Ascending aorta (tissue), 2 donors: ENCODE results near the gene ACTR8. TPM values are rescaled to one million over a fixed set of nuclear protein-coding genes. Genes with fewer than 3 reads are reported as not detected.

Experiments
- DNase-seq, 2 donors: peaks; one replicate each; pipeline ENCODE4 v3.0.0-alpha.2; 2019; ENCODE audit warnings: low spot score in 2 of 2
- H3K27ac ChIP-seq, 2 donors: fragments of 200-600 bp; sonication (generic); one replicate each; pipeline ENCODE4 v1.5.1; 2016 to 2017; ENCODE audit warnings: mild to moderate bottlenecking in 1 of 2
- H3K27me3 ChIP-seq: fragments of 200-600 bp; sonication (generic); one replicate; pipeline ENCODE4 v1.5.1; 2017
- H3K36me3 ChIP-seq, 2 donors: fragments of 200-600 bp; sonication (generic); one replicate each; pipeline ENCODE4 v1.5.1; 2016
- H3K4me1 ChIP-seq, 2 donors: fragments of 200-600 bp; sonication (generic); one replicate each; pipeline ENCODE4 v1.5.1; 2016 to 2017; ENCODE audit warnings: mild to moderate bottlenecking in 1 of 2
- H3K4me3 ChIP-seq, 2 donors: fragments of 200-600 bp; sonication (generic); one replicate each; pipeline ENCODE4 v1.5.1; 2016 to 2017; ENCODE audit warnings: mild to moderate bottlenecking in 1 of 2
- H3K9me3 ChIP-seq, 2 donors: fragments of 200-600 bp; sonication (generic); one replicate each; pipeline ENCODE4 v1.5.1; 2016
- intact Hi-C: fragments of 100-400 bp; cut with DNase I; formaldehyde crosslinking; loops from one replicate; pipeline ENCODE4 v1.15.1; 2023
- total RNA-seq: library from RNA; depleted of rRNA; stranded (reverse); fragments of >200 nt; gene quantifications from one replicate; pipeline ENCODE4 v1.1.0, GENCODE V29; 2016
- TF ChIP-seq, protein P1 (sequence below), 3 experiments: fragments of 200-600 bp in 2 of 3; fragments of 450-650 bp in 1 of 3; sonication (generic) in 2 of 3; IDR thresholded peaks; one replicate each; pipeline ENCODE4 v1.5.1; 2016 to 2019; ENCODE audit warnings: antibody characterized with exemption in 3 of 3, mild to moderate bottlenecking in 1 of 3, moderate library complexity in 1 of 3

ACTR8 gene
- total RNA-seq, 1 donor from 2014 or later = 16.6 TPM

DNA sequence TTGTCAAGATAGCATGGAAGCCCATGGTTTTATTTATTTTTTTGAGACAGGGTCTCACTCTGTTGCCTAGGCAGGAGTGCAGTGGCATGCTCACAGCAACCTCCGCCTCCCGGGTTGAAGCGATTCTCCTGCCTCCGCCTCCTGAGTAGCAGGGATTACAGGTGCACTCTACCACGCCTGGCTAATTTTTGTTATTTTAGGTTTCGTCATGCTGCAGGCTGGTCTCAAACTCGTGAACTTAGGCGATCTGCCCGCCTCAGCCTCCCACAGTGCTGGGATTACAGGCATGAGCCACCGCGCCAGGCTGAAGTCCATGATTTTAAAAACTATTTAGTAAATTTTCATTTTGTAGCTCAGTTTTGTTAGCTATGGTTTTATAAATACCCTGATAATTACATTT, 2.7 kb upstream of the ACTR8 start:
- intact Hi-C loops = loop anchor here (10.0 kb wide), 1 partner anchor 1180 kb away; the partner anchor contains the start of genes GLT8D1 and SPCS1
- TF ChIP-seq, protein P1, sequence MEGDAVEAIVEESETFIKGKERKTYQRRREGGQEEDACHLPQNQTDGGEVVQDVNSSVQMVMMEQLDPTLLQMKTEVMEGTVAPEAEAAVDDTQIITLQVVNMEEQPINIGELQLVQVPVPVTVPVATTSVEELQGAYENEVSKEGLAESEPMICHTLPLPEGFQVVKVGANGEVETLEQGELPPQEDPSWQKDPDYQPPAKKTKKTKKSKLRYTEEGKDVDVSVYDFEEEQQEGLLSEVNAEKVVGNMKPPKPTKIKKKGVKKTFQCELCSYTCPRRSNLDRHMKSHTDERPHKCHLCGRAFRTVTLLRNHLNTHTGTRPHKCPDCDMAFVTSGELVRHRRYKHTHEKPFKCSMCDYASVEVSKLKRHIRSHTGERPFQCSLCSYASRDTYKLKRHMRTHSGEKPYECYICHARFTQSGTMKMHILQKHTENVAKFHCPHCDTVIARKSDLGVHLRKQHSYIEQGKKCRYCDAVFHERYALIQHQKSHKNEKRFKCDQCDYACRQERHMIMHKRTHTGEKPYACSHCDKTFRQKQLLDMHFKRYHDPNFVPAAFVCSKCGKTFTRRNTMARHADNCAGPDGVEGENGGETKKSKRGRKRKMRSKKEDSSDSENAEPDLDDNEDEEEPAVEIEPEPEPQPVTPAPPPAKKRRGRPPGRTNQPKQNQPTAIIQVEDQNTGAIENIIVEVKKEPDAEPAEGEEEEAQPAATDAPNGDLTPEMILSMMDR (IDR thresholded peaks at IDR 0.05) = no peak
- H3K9me3 ChIP-seq = no peaks in the 10 kb centered on the region

DNA sequence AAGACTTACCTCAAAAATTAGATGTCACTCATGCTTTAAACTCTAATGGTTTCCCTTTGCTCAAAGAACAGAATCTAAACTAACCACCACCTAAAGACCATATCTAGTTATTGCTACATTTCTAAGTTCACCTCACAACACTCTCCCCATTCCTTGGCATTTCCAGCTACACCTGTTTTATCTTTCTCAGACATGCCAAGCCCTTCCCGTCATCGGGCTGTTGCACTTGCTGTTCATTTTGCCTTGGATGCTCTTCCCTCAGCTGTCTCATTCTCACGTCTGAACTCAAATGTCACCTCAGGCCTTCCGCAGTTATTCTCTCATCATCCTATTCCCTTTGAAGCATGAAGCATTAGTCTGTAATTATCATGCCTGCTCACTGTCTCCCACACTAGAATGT, 1.1 kb upstream of the ACTR8 start:
- Histone ChIP-seq H3K27me3 (no peaks in the 10 kb centered on the region), H3K4me3 (no peak overlapping the region), H3K36me3 (peaks cover 24 to 42% of the 10 kb centered on the region in 2 donors), H3K27ac (no peak overlapping the region), H3K4me1 (peaks cover 6 to 8% of the 10 kb centered on the region in 2 donors), H3K9me3 (no peaks in the 10 kb centered on the region)
- intact Hi-C loops = loop anchor here (10.0 kb wide), 1 partner anchor 1178 kb away; the partner anchor contains the start of genes GLT8D1 and SPCS1
- DNase-seq = no peak
- TF ChIP-seq, protein P1 (IDR thresholded peaks at IDR 0.05) = no peak

More for the DNA sequence above, 2.7 kb upstream of the ACTR8 start:
- Histone ChIP-seq H3K27me3 (no peaks in the 10 kb centered on the region), H3K36me3 (peaks cover 17 to 27% of the 10 kb centered on the region in 2 donors), H3K4me1 (peaks cover 6 to 8% of the 10 kb centered on the region in 2 donors), H3K27ac (no peak overlapping the region), H3K4me3 (no peak overlapping the region)
- DNase-seq = no peak

DNA sequence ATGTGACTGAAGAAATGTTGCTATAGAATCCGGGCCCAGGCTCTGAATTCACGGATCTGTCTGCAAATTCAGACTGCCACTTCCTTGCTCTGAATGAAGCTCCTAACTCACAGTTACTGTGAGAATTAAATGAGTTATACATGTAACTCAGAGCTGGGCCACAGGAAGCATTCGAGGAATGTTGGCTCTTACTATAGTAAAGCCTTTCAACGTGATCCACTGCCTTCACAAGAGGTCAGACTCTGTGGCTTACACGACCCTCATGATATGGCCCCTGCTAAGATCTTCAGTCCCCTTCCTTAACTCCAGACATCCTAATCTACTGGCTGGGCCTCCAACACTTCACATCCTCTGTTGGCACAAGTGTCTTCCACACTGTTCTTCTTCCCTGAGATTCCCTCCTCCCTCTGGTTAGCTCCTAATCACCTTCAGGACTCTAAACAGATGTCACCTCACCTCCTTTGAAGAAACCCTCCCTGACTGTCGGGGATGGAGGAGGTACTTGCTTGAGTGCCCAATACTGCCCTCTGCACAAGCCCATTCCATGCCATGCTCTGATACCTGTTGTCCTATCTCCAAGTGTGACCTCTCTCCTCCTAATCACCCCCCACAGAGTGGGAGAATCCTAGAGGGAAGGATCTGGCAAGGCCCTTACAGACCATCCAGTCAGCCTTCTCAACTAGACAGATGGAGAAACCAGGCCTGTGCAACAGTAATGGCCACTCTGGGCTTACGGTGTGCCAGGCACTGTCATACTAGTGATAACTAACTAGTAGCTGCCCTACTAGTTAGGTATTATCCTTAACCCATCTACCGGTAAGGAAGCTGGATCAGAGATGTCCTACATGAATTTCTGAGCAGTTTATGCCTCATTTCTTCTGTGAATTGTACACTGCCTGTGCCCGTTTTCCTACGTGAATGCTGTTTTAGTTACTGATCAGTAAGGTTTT, 1.3 kb downstream of the ACTR8 start:
- TF ChIP-seq, protein P1 (IDR thresholded peaks at IDR 0.05) = no peak
- Histone ChIP-seq H3K36me3 (peaks cover 47 to 56% of the 10 kb centered on the region in 2 donors), H3K4me3 (peak overlapping the region; percentile 73 to 90), H3K4me1 (peaks cover 6 to 8% of the 10 kb centered on the region in 2 donors), H3K27me3 (no peaks in the 10 kb centered on the region), H3K27ac (no peak overlapping the region), H3K9me3 (no peaks in the 10 kb centered on the region)
- intact Hi-C loops = loop anchor here (10.0 kb wide), 1 partner anchor 1176 kb away; the partner anchor contains the start of genes GLT8D1 and SPCS1
- DNase-seq = no peak

DNA sequence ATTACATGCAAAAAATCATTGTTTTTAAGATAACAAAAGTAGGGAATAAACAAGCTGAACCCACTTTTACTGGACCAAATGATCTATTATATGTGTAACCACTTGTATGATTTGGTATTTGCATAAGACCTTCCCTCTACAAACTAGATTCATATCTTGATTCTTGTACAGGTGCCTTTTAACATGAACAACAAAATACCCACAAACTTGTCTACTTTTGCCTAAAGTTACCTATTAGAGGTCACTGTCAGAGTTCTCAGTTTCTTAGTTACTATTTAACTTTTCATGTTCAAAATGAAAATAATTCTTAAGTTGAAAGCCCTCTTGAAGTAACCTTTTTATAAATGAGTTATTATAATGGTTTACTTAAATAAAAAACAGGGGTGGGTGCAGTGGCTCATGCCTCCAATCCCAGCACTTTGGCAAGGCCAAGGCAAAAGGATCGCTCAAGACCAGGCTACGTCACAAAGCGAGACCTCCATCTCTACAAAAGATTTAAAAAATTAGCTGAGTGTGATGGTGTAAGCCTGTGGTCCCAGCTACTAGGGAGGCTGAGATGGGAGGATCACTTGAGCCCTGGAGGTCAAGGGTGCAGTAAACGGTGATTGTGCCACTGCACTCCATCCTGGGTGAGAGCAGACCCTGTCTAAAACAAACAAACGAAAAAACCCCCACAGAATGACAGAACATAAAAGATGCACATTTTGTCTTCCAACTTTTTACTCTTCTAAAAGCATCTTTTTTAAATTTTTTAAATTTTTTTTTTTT, 16.0 kb downstream of the ACTR8 start:
- Histone ChIP-seq H3K4me1 (no peaks in the 10 kb centered on the region), H3K9me3 (no peaks in the 10 kb centered on the region), H3K27ac (no peak overlapping the region), H3K36me3 (peaks cover 55 to 78% of the 10 kb centered on the region in 2 donors), H3K4me3 (no peak overlapping the region), H3K27me3 (no peaks in the 10 kb centered on the region)
- intact Hi-C loops = no loop called here
- TF ChIP-seq, protein P1 (IDR thresholded peaks at IDR 0.05) = no peak
- no peak for DNase-seq

DNA sequence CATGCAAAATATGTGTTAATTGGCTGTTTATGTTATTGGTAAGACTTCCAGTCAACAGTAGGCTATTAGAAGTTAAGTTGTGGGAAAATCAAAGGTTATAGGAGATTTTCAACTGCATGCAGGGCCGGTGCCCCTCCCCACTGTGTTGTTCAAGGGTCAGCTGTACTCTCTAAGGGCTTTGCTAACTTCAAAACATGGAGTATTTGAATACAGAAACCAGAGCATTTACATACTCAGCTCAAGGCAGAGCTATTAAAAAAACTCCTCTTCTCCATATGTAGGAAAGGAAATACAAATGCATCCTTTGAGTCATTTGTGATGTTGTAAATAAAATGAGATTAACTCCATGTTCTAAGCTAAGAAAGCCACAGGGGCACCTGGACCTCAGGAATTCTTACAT, 18.8 kb downstream of the ACTR8 start:
- peaks cover 53 to 62% of the 10 kb centered on the region in 2 donors for H3K36me3 ChIP-seq
- no peaks in the 10 kb centered on the region for H3K27me3 ChIP-seq
- intact Hi-C loops = no loop called here
- H3K9me3 ChIP-seq = no peaks in the 10 kb centered on the region
- no peaks in the 10 kb centered on the region for H3K4me1 ChIP-seq
- no peak overlapping the region for H3K27ac ChIP-seq
- TF ChIP-seq, protein P1 (IDR thresholded peaks at IDR 0.05) = no peak
- no peak for DNase-seq
- no peak overlapping the region for H3K4me3 ChIP-seq
